Activated effector memory CD4-positive, alpha-beta T cell treated with anti-CD3 and anti-CD28 coated beads, Interleukin-2, amount 50 U/mL, for 16 hours (primary cell): ENCODE results near the gene ZC3H12D.

Experiments used
- DNase-seq: peaks from one replicate; pipeline ENCODE4 v3.0.0-alpha.2; 2020

ZC3H12D gene

DNA sequence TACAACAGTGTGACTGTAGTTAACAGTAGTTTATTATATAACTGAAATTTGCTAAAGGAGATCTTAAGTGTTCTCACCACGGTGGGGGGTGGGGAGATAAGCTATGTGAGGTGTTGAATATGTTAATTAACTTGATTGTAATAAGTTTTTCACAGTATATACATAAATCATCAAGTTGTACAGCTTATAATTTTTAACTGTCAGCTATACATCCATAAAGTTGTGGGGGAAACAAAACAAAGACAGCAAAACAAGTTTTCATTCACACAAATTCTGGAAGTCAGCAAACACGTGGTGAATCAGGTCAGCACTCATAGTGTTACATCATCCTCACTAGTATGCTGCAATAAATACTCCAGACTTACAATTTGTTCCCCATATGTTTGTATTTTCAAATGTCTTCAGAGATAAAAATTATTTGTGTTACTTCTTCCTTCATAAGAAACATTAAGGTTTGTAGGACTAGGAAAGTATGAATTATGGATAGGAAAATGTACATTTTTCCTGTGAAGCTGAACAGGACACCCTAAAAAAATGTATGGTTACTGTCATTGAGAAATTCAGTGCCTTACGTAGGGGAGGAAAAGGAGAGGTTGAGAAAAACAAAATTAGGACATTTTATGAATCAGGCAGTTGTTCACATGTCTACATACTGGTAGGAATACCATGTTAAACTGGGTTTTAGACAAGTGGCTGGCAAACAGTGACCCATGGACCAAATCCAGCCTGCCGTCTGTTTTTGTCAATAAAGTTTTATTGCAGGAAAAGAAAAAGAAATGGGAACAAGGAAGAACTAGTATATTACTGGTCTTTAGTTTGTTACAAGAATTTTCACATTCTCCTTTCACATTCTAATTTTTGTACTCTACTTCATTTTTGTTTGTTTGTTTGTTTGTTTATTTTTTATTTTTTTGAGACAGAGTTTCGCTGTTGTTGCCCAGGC, 78.7 kb downstream of the ZC3H12D start:
- DNase-seq, result no peak

DNA sequence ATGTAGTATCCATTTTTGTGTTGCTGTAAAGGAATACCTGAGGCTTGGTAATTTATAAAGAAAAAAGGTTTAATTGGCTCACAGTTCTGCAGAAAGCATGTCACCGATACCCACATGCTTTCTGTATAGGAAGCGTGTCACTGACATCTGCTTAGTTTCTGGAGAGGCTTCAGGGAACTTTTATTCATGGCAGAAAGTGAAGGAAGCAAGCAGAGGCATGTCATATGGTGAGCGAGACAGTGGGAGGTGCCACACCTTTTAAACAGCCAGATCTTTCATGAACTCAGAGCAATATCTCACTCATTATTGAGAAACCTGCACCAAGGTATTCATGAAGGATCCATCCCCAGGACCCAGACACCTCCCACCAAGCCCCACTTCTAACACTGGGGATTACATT, 81.3 kb downstream of the ZC3H12D start:
- DNase-seq, result no peak

DNA sequence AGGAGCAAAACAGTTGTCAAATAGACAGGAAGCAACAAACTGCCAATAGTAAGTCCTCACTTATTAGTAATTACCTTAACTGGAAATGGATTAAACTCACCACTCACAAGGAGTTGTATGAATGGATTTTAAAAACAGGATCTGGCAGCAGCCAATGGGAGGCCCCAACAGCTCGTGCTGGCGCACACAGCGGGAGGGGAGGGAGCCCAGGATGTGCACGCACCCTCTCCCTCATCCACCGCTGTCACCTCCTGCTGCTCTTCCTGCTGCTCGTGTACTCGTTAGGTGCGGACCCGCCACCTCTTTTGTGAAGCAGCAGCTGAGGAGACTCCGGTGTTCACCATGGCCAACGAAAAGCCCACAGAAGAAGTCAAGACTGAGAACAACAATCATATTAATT, 84.8 kb downstream of the ZC3H12D start, which contains the start of gene SUMO4:
SUMO4 (plus strand) TSS at position 213 of the 400 bp plus-strand sequence; CDS start at position 343, 130 bp downstream.
- DNase-seq, result no peak

DNA sequence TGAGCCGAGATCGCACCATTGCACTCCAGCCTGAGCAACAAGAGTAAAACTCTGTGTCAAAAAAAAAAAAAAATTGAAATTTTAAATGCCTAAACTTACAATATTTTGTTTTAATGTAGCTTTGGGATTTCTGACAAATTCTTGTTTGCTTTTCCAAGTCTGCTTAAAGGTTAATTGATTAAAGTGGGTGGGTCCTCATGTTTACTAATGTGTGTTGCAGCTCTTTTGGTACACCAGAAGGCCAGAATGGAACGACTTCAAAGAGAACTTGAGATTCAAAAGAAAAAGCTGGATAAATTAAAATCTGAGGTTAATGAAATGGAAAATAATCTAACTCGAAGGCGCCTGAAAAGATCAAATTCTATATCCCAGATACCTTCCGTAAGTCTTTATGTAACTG, 87.4 kb downstream of the ZC3H12D start:
- DNase-seq, result no peak
